Inflammatory macrophage treated with lipopolysaccharide for 4 hours (primary cell): ENCODE data around the gene SDK2.

Experiments used
- DNase-seq: peaks from one replicate; pipeline ENCODE4 v3.0.0-alpha.2; 2020

Gene SDK2

GRCh38 chr17:73551759-73552158, 92.5 kb downstream of the SDK2 start:
- DNase-seq = no peak

GRCh38 chr17:73551144-73551543, 93.1 kb downstream of the SDK2 start:
- no peak for DNase-seq

- no peak for DNase-seq
Measured at GRCh38 chr17:73550556-73550955, 93.7 kb downstream of the SDK2 start.

- DNase-seq = no peak
Measured at GRCh38 chr17:73549841-73550430, 94.3 kb downstream of the SDK2 start.

GRCh38 chr17:73548620-73549311, 95.5 kb downstream of the SDK2 start:
- no peak for DNase-seq

GRCh38 chr17:73547790-73548189, 96.5 kb downstream of the SDK2 start:
- DNase-seq = no peak

GRCh38 chr17:73546770-73547536, 97.3 kb downstream of the SDK2 start:
- peak; percentile 83 for DNase-seq

- DNase-seq = no peak
Measured at GRCh38 chr17:73546114-73546513, 98.1 kb downstream of the SDK2 start.

GRCh38 chr17:73545109-73546032, 98.9 kb downstream of the SDK2 start:
- DNase-seq = no peak

GRCh38 chr17:73544333-73544732, 99.9 kb downstream of the SDK2 start:
- DNase-seq = no peak

- no peak for DNase-seq
Measured at GRCh38 chr17:73542323-73542722, 101.9 kb downstream of the SDK2 start.

- DNase-seq = no peak
Measured at GRCh38 chr17:73541561-73541981, 102.7 kb downstream of the SDK2 start.

GRCh38 chr17:73541111-73541510, 103.1 kb downstream of the SDK2 start:
- no peak for DNase-seq

- no peak for DNase-seq
Measured at GRCh38 chr17:73539166-73539565, 105.1 kb downstream of the SDK2 start.

- no peak for DNase-seq
Measured at GRCh38 chr17:73538445-73538844, 105.8 kb downstream of the SDK2 start.

- no peak for DNase-seq
Measured at GRCh38 chr17:73536700-73537605, 107.3 kb downstream of the SDK2 start.

- no peak for DNase-seq
Measured at GRCh38 chr17:73535746-73536145, 108.5 kb downstream of the SDK2 start.

- no peak for DNase-seq
Measured at GRCh38 chr17:73534209-73534909, 109.9 kb downstream of the SDK2 start.

- DNase-seq = no peak
Measured at GRCh38 chr17:73533781-73534180, 110.5 kb downstream of the SDK2 start.

- no peak for DNase-seq
Measured at GRCh38 chr17:73533127-73533526, 111.1 kb downstream of the SDK2 start.

GRCh38 chr17:73532421-73532901, 111.8 kb downstream of the SDK2 start:
- DNase-seq = no peak
